HCT116 (cell line): ENCODE measurements around the gene FOXD4L5. TPM values are rescaled to one million over a fixed set of nuclear protein-coding genes. Genes with fewer than 3 reads are reported as not detected.
A peak's percentile ranks its signal among the peaks of the same experiment; 100 is the strongest.
"Not testable (repeated sequence)": the region's sequence is repeated elsewhere in the genome, so short reads cannot be mapped to it uniquely, and the experiment has no call there.

Source experiments
- ATAC-seq: fragments of 200-7000 bp; cut with Tn5 transposase; 2 replicates; pipeline ENCODE4 v1.9.1; 2020; ENCODE audit warnings: mild to moderate bottlenecking, moderate library complexity
- Bru-seq: library from RNA; stranded (reverse); fragments of 400-500 nt; gene quantifications from one replicate; lab custom pipeline; 2021; lab: Mats Ljungman, UMichigan
- BruChase-seq, 2 experiments: library from RNA; stranded (reverse); fragments of 400-500 nt; gene quantifications; one replicate each; lab custom pipeline; 2021; lab: Mats Ljungman, UMichigan
- BruUV-seq: library from RNA; stranded (reverse); fragments of 400-500 nt; replicated peaks from 2 replicates; lab custom pipeline; 2021; lab: Mats Ljungman, UMichigan
- CTCF ChIA-PET: fragments of 300-600 bp; sonication (Branson Sonifier 250); formaldehyde crosslinking; loops from one replicate; lab custom pipeline; 2021; ENCODE audit warnings: antibody characterized with exemption; lab: Charles Lee
- POLR2A ChIA-PET: fragments of 300-600, 350-600 bp; sonication (Branson Sonifier 250); formaldehyde crosslinking; loops from one replicate; lab custom pipeline; 2021; ENCODE audit warnings: antibody characterized with exemption; lab: Charles Lee
- RAD21 ChIA-PET, 2 experiments: fragments of 300-600 bp; sonication (Branson Sonifier 250); formaldehyde crosslinking; loops; one replicate each; lab custom pipeline; 2023; ENCODE audit warnings: low total read pairs in 2 of 2; ENCODE audit not compliant: uncharacterized antibody in 2 of 2, unreplicated experiment in 2 of 2, low non-redundant PET in 1 of 2; lab: Charles Lee
- DNase-seq: peaks from one replicate; pipeline ENCODE4 v3.0.0-alpha.2; 2010; ENCODE audit warnings: low read depth, low spot score
- H2AFZ ChIP-seq: fragments of 200-600 bp; shearing (Covaris generic), sonication (generic); 2 replicates; pipeline ENCODE4 v1.6.1; 2017; ENCODE audit warnings: low read depth, mixed run types, mixed read lengths, antibody characterized with exemption, low read length; ENCODE audit not compliant: poor library complexity, severe bottlenecking
- H3K27ac ChIP-seq: 2 replicates; pipeline ENCODE4 v1.5.1; 2012; ENCODE audit warnings: low read depth, low read length
- H3K27me3 ChIP-seq: fragments of 200-600 bp; sonication (generic); 2 replicates; pipeline ENCODE4 v1.6.1; 2016; ENCODE audit warnings: mixed run types, low read length, mixed read lengths; ENCODE audit not compliant: insufficient read depth
- H3K36me3 ChIP-seq, 2 experiments: fragments of 200-500 bp in 1 of 2; fragments of 200-600 bp in 1 of 2; sonication (Bioruptor generic) in 1 of 2; sonication (generic) in 1 of 2; 2 replicates each; pipeline versions ENCODE4 v1.5.1 to v1.6.1; 2014 to 2016; ENCODE audit warnings: low read length in 2 of 2, inconsistent platforms in 1 of 2, mixed read lengths in 1 of 2, mixed run types in 1 of 2; ENCODE audit not compliant: insufficient read depth in 2 of 2, control insufficient read depth in 1 of 2
- H3K4me1 ChIP-seq, 2 experiments: fragments of 200-600 bp in 1 of 2; sonication (generic) in 1 of 2; 2 replicates each; pipeline versions ENCODE4 v1.5.1 to v1.6.1; 2012 to 2017; ENCODE audit warnings: low read length in 2 of 2, inconsistent platforms in 1 of 2, mild to moderate bottlenecking in 1 of 2, mixed read lengths in 1 of 2, mixed run types in 1 of 2, moderate library complexity in 1 of 2; ENCODE audit not compliant: insufficient read depth in 2 of 2, control insufficient read depth in 1 of 2
- H3K4me2 ChIP-seq: fragments of 200-600 bp; sonication (generic); 2 replicates; pipeline ENCODE4 v1.6.1; 2017; ENCODE audit warnings: mixed run types, low read length, mixed read lengths
- H3K4me3 ChIP-seq, 2 experiments: fragments of 200-600 bp in 1 of 2; sonication (generic) in 1 of 2; replicated peaks in 1 of 2; 2 replicates each; pipeline ENCODE4 v1.5.1; 2011 to 2016; ENCODE audit warnings: low read length in 2 of 2, control low read depth in 1 of 2, low read depth in 1 of 2, mild to moderate bottlenecking in 1 of 2, mixed read lengths in 1 of 2, mixed run types in 1 of 2
- H3K79me2 ChIP-seq: fragments of 200-600 bp; sonication (generic); 2 replicates; pipeline ENCODE4 v1.6.1; 2017; ENCODE audit warnings: mild to moderate bottlenecking, mixed run types, low read length, moderate library complexity, mixed read lengths; ENCODE audit not compliant: insufficient read depth
- H3K9ac ChIP-seq: fragments of 200-600 bp; sonication (generic); 2 replicates; pipeline ENCODE4 v1.6.1; 2016; ENCODE audit warnings: low read length, mixed read lengths
- H3K9me2 ChIP-seq: fragments of 200-600 bp; sonication (generic), shearing (Covaris generic); 2 replicates; pipeline ENCODE4 v1.6.1; 2017; ENCODE audit warnings: mixed run types, mild to moderate bottlenecking, moderate library complexity; ENCODE audit not compliant: insufficient read depth
- H3K9me3 ChIP-seq, 2 experiments: fragments of 200-500 bp in 1 of 2; fragments of 200-600 bp in 1 of 2; sonication (Bioruptor generic) in 1 of 2; sonication (generic) in 1 of 2; 2 replicates each; pipeline ENCODE4 v1.6.1; 2014 to 2017; ENCODE audit warnings: low read length in 2 of 2, mixed read lengths in 2 of 2, inconsistent platforms in 1 of 2, low read depth in 1 of 2, mild to moderate bottlenecking in 1 of 2, mixed run types in 1 of 2, moderate library complexity in 1 of 2; ENCODE audit not compliant: control insufficient read depth in 1 of 2, insufficient read depth in 1 of 2
- H4K20me1 ChIP-seq: fragments of 200-600 bp; sonication (generic), shearing (Covaris generic); 2 replicates; pipeline ENCODE4 v1.6.1; 2017; ENCODE audit warnings: mixed run types, mild to moderate bottlenecking, moderate library complexity; ENCODE audit not compliant: insufficient read depth
- intact Hi-C: fragments of 100-400 bp; cut with micrococcal nuclease; formaldehyde crosslinking; loops from 2 replicates; pipeline ENCODE4 v1.10.0; 2022
- long read RNA-seq: library from polyadenylated mRNA; unstranded; transcript quantifications from one replicate; pipeline ENCODE4 v2.0.0, GENCODE V29; 2021; ENCODE audit not compliant: unreplicated experiment
- polyA plus RNA-seq: library from polyadenylated mRNA; unstranded; fragments of >200 nt; gene quantifications from 2 replicates; pipeline ENCODE4 v1.2.1, GENCODE V29; 2012; ENCODE audit warnings: missing spikeins
- total RNA-seq: library from RNA; stranded (reverse); gene quantifications from one replicate; pipeline ENCODE4 v1.2.1, GENCODE V29; 2021; ENCODE audit not compliant: unreplicated experiment

Gene FOXD4L5
- total RNA-seq, result 0.61 TPM
- 0.03 TPM in 1 of 2 replicates, not detected in the other for polyA plus RNA-seq
- Bru-seq, nascent RNA, result percentile 33 among the genes with signal in this experiment
- BruChase-seq, experiment 1, labeled RNA remaining after a 6-hour chase, result percentile 31 among the genes with signal in this experiment
- percentile 29 among the genes with signal in this experiment for BruChase-seq, experiment 2, labeled RNA remaining after a 2-hour chase
- long read RNA-seq, result 0 reads

- H3K9ac ChIP-seq, H3K4me3 ChIP-seq, BruUV-seq, H3K4me2 ChIP-seq, CTCF ChIA-PET, H3K27me3 ChIP-seq, H4K20me1 ChIP-seq, H3K4me1 ChIP-seq, RAD21 ChIA-PET, intact Hi-C loops, H3K36me3 ChIP-seq, ATAC-seq, H3K9me2 ChIP-seq, DNase-seq, H2AFZ ChIP-seq, H3K27ac ChIP-seq, POLR2A ChIA-PET, H3K9me3 ChIP-seq, H3K79me2 ChIP-seq: not testable (repeated sequence)
Measured at GRCh38 chr9:65285109-65285508, at the start of gene FOXD4L5. Gene FOXD4L5 (minus strand): TSS chr9:65285209. CDS start chr9:65284377, 832 bp downstream.

DNA sequence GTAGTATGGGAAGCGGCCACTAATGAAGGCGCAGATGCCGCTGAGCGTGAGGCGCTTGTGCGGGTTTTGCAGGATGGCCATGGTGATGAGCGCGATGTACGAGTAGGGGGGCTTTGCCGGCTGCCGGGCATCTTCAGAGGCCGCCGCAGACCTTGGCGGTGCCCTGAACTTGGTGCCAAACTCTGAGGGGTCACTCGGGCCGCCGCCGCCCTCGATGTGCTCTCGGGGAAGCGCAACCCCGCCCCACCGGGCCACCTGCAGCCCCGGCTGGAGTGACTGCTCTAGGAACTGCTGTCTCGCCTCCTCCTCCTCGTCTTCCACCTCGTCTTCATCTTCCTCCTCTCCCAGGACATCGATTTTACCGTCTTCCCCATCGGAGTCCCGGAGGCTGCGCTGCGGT is 1.1 kb downstream of the FOXD4L5 start:
- ATAC-seq, RAD21 ChIA-PET, POLR2A ChIA-PET, DNase-seq, H3K4me1 ChIP-seq, H3K9ac ChIP-seq, H3K4me2 ChIP-seq, H3K79me2 ChIP-seq, CTCF ChIA-PET, intact Hi-C loops, H3K9me3 ChIP-seq, H4K20me1 ChIP-seq, H2AFZ ChIP-seq, H3K27ac ChIP-seq, H3K27me3 ChIP-seq, H3K9me2 ChIP-seq, H3K4me3 ChIP-seq, H3K36me3 ChIP-seq, BruUV-seq: not testable (repeated sequence)

DNA sequence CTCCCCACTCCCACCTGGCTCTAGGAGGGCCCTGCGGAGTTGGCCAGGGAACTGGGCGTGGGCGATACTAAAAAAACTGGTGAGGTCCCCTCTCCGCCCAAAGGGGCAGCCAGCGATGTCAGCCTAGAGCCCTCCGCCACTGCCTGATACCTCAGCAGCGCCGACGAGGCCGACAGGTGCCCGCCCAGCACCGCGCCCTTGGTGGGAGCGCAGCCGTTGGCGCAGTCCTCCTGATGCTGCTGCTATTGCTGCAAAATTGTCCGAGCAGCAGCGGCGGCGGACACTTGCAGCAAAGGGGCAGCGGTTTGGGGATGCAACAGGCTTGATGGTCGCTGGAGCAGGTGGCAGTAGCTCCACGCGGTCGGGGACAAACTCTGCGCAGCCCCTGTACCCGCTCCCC is 2.0 kb downstream of the FOXD4L5 start:
- intact Hi-C loops, H3K27ac ChIP-seq, H3K9me2 ChIP-seq, H2AFZ ChIP-seq, ATAC-seq, DNase-seq, H3K79me2 ChIP-seq, H3K9me3 ChIP-seq, H4K20me1 ChIP-seq, H3K9ac ChIP-seq, BruUV-seq, H3K4me2 ChIP-seq, H3K4me1 ChIP-seq, H3K27me3 ChIP-seq, H3K36me3 ChIP-seq, POLR2A ChIA-PET, CTCF ChIA-PET, RAD21 ChIA-PET, H3K4me3 ChIP-seq: not testable (repeated sequence)
